GM12801 (cell line): ENCODE results near the gene RNF44.

Experiments used
- TF ChIP-seq, protein P1 (sequence below): IDR thresholded peaks from one replicate; pipeline ENCODE4 v1.5.1; 2011; ENCODE audit warnings: control low read depth; ENCODE audit not compliant: insufficient read length; ENCODE audit errors: extremely low read depth

The RNF44 gene

DNA sequence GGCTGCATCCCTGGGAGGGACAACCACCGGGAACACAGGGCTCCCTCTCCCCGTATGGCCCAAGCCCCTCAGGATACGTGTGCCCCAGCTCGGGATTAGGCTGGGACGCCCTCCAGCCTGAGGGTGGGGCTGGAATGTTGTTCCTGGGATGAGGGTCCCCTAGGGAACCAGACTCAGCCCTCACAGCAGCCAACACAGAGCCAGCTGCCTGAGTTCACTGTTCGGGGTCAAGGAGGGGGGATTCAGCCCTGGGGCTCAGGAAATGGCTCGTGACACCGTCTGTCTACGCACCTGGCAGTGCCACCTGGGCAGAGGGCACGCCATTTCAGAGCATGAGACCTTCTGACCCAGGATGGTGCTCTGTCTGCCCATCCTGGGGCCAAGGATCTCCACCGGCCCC lies 8.9 kb downstream of the RNF44 start:
- TF ChIP-seq, protein P1, sequence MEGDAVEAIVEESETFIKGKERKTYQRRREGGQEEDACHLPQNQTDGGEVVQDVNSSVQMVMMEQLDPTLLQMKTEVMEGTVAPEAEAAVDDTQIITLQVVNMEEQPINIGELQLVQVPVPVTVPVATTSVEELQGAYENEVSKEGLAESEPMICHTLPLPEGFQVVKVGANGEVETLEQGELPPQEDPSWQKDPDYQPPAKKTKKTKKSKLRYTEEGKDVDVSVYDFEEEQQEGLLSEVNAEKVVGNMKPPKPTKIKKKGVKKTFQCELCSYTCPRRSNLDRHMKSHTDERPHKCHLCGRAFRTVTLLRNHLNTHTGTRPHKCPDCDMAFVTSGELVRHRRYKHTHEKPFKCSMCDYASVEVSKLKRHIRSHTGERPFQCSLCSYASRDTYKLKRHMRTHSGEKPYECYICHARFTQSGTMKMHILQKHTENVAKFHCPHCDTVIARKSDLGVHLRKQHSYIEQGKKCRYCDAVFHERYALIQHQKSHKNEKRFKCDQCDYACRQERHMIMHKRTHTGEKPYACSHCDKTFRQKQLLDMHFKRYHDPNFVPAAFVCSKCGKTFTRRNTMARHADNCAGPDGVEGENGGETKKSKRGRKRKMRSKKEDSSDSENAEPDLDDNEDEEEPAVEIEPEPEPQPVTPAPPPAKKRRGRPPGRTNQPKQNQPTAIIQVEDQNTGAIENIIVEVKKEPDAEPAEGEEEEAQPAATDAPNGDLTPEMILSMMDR = no peak

DNA sequence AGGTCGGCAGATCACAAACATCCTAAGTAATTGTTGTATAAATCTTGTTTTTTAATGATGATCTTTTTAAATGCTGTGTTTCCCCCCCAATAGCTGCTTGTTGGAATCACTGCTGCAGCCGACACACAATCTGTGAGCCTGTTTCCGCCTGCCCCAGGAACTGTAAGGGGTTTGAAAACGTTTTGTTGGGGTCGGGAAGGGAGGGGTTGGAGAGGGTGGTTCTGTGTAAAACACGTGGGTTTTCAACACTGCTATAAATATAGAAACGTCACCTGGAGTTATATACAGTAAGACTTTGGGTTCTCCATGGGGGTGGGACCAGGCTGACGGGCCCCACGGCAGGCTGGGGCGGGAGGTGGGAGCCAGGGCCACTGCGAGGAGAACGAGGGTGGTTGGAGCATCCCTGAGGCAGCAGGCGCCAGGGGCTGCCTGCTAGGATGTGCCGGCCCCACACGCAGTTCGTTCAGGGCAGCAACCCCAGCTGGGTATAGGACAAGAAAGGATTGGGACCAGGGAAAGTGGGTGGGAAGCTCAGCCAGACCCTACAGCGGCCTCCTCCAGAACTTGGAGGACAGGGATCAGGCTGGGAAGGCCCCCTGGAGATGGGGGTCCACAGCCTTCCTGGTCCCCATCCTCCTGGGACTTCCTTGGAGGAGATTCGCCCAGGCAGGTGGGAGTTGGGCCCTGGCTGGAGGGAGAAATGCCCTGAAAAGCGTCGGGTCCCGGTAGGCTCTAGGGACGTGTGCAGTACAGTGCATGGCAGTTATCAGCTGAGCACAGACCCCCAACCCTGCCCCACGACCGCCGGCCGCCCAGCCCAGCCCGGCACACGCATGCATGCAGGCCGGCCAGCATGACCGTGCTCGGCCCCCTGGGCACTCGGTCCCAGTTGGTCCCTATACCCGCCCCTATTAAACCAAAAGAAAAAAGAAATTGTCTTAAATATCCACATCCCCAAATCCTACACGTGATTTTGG lies 9.7 kb downstream of the RNF44 start:
- TF ChIP-seq, protein P1 = no peak

DNA sequence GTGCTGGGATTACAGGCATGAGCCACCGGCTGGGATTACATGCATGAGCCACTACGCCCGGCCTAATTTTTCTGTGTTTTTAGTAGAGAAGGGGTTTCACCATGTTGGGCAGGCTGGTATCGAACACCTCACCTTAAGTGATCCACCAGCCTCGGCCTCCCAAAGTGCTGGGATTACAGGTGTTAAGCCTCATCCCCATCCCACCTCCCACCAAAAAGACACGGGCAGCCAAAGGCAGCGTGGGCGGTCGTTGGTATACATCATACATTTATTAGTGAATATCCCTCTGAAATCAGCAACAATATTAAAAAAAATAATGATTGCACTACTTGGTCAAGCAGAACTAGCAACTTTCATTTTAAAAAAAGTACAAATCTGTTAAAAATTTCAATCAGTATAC lies 10.7 kb downstream of the RNF44 start:
- TF ChIP-seq, protein P1 = no peak

DNA sequence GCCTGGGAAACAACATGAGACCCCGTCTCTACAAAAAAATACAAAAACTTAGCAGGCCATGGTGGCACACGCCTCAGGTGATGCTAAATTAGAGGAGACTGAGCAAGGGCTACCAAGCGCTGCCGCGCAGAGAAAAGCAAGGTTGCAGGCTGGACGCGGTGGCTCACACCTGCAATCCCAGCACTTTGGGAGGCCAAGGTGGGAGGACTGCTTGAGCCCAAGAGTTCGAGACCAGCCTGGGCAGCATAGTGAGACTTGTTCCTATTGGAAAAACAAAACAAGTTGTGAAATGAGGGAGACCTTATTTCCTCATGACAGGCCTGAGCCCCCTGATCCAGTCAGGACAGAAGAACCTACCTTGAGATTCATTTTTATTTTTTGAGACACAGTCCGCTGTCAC lies 11.5 kb downstream of the RNF44 start:
- TF ChIP-seq, protein P1 = no peak

DNA sequence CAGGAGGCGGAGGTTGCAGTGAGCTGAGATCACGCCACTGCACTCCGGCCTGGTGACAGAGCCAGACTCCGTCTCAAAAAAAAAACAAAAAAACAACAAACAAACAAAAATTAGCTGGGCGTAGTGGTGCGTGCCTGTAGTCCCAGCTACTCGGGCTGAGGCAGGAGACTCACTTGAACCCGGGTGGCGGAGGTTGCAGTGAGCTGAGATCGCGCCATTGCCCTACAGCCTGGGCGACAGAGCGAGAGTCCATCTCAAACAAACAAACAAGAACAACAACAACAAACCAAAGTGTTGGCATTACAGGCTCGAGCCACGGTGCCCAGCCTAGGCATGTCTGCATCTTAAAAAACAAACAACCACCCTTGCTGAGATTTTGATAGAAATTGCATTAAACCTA lies 12.2 kb downstream of the RNF44 start:
- TF ChIP-seq, protein P1 = no peak

DNA sequence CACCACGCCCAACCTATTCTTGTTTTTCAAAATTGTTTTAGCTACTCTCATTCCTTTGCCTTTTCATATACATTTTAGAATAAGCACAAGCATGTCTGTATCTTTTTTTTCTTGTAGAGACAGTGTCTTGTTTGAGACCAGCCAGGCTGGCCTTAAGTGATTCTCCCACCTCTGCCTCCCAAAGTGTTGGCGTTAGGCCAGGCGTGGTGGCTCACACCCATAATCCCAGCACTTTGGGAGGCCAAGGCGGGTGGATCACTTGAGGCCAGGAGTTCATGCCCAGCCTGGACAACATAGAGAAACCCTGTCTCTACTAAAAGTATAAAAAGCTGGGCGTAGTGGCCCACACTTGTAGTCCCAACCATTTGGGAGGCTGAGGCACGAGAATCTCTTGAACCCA lies 13.1 kb downstream of the RNF44 start:
- TF ChIP-seq, protein P1 = no peak

DNA sequence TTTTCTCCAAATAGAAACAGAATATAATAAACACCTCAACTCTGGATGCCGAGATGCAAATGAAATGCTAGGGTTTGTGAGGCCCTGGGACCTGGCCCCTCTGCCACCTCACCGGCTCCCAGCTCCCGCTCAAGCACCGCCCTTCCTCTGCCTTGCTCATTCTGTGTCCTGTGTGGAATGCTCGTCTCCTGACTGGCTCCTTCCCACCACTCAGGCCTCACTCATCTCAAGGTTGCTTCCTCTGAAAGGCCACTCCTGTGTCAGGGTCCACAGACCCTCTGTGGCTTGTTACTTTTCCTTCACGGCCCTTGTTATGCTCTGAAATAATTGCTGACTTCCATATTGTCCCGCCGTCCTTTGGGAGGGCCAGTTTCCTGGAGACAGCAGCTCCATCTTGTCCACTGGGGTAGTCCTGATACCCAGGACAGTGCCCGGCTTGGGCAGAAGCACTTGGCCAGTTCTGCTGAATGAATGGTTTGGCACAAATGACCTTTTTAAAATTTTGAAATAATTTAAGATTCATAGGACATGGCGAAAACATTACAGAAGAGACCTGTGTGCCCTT lies 15.4 kb downstream of the RNF44 start:
- TF ChIP-seq, protein P1 = no peak
